ENCODE results near the gene VRK2. TPM values are rescaled to one million over a fixed set of nuclear protein-coding genes. Genes with fewer than 3 reads are reported as not detected.

The VRK2 gene
- total RNA-seq = 48.0 and 58.6 TPM in 2 replicates

DNA sequence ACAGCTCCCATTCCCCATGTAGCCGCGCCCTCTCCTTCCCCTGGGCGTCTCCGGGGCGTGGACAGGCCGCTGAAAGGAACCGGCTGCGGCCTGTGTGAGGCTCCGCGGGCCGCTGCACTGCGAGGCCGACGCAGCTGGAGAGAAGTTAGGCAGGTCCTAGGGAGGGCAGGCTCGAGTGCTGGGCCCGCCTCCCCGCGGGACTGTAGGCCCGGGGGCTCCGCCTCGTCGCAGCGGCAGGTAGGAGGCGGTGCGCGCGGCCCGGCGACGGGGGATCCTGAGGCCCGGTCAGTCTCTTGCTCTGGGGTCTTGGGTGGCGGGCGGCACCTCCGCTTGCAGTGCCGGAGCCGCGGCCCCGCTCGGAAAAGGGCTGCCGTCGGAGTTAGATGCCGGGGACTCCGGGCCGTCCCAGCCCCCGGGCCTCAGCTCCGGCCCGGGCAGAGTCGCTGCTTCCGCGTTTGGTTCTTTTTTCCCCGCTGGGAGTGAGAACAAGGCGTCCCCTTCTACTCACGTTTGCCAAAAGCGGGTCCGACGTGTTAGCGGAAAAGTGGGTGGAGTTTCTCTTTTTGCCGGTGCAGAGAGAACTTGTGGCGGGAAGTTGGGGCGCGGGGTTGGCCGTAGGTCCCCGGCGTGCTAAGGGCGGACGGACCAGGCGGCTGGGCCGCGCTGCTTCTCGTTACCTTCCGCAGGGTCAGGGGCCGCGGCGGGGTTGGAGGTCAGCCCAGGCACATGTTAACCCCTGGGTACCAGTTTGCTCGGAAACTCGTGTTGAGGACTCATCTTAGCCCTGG lies at the start of gene VRK2:
VRK2 (plus strand) TSS at position 222 of the 788 bp plus-strand sequence. CDS start 2,026 bp downstream, outside the sequence.

Other genes with a start within 250 kb of the VRK2 start
- 6.7 and 13.6 TPM in 2 replicates for gene FANCL, start 194.5 kb downstream of the VRK2 start, total RNA-seq

All from tracheal epithelial cell (primary cell).